A204.1 (cell line): Measurements from ENCODE around the gene PIP5KL1.

Source experiments
- FAIRE-seq: peaks from 2 replicates; lab custom pipeline; 2012; peaks lifted over from hg19 to GRCh38; lab: Jason Lieb, UNC

Gene PIP5KL1

DNA sequence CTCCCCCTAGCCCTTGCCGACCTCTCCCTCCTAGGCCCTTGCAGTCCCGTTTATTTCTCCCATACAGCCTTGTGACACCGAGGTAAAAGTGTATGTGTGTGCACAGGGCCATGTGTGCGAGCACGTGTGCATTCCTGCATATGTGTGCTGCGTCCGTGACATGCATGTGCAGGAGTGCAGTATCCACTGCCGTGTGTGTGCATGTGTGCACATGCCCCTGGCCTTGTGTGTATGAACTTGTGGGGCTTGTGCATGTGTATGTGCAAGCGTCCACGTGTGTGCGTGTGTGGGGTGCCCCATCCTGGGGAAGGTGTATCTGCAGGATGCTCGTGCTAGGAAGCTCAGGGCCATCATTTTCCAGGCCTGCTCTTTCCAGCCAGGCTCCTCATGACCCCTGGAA is 59.7 kb downstream of the PIP5KL1 start:
- no peak for FAIRE-seq
